ENCODE data around the gene APRT.
"Not testable (repeated sequence)": the region's sequence is repeated elsewhere in the genome, so short reads cannot be mapped to it uniquely, and the experiment has no call there.

The APRT gene

GRCh38 chr16:88784856-88785105, 26.9 kb downstream of the APRT start:
- DNase-seq = no peak

DNA sequence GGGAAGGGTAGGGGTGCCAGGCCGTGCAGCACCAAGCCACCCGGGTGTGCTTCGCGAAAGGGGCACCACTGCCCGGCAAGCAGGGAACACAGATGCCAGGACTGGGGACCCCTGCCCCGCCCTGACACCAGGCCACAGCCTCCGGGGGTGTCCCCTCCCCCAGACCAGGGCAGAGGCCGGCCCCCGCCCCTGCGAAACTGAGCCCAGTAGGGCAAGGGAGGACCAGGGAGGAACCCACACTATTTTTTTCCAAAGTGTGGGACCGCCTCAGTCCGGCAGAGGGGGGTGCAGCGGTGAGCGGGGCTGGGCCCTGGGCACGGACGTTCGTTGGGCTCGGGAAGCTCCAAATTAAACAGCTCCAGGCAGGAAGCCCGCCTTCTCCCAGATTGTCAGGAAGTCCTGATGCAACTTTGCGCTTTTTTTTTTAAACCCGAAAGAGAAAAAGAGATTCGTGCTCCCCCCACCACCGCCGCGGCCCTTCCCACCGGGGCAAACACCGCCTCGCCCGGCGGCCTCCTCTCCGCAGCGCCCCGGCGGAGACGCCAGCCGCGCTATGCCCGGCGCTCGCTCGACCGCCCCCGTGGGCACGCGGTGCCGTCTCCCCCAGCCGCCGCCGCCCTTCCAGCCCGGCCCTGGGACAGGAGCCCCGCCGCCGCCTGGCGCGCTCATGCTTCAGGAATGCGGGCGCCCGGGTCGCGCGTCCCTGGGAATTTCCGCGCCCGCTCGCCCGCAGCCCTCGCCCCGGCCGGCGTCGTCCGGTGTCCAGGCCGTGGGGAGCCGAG, 27.5 kb downstream of the APRT start:
- peak; percentile 55 for DNase-seq

GRCh38 chr16:88783391-88784073, 28.2 kb downstream of the APRT start:
- no peak for DNase-seq

GRCh38 chr16:88782454-88783390, 29.0 kb downstream of the APRT start:
- peak; percentile 63 for DNase-seq

- DNase-seq = no peak
These were observed 30.3 kb downstream of the APRT start for GRCh38 chr16:88781140-88782077.

- DNase-seq = no peak
These were observed 31.3 kb downstream of the APRT start for GRCh38 chr16:88780142-88781062.

DNA sequence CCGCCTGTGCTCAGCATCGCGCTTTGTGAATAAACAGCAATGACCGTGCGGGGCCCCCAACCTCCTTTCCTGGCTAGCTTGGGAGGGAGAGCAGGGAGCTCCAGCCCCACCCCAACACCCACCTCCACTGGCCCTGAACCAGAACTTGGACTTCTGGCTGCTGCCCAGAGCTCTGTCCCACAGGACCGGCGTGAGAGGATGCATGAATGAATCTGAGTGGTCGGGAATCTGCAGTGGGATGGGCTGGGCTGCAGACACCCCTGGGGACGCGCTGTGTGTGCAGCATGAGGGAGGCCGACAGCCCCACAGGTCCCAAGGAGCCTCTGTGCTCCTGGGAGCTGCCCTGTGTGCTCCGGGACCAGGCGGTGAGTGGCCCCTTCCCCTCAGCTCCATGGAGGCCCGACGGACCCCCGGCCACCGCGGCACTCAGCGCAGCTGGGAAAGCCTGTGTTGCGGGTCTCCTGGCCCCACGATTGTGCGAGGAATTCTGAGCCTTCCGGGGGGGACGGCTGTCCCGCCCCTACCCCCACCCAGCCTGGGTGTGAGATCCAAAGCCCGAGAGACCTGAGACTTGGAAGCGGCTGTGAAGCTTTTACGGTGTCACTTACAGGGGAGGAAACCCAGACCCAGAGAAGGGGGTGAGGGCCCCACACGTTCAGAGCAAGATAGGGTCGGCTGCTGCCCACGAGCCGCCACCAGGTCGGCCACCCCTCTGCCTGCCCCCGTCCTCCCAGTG, 32.2 kb downstream of the APRT start:
- DNase-seq = no peak

DNA sequence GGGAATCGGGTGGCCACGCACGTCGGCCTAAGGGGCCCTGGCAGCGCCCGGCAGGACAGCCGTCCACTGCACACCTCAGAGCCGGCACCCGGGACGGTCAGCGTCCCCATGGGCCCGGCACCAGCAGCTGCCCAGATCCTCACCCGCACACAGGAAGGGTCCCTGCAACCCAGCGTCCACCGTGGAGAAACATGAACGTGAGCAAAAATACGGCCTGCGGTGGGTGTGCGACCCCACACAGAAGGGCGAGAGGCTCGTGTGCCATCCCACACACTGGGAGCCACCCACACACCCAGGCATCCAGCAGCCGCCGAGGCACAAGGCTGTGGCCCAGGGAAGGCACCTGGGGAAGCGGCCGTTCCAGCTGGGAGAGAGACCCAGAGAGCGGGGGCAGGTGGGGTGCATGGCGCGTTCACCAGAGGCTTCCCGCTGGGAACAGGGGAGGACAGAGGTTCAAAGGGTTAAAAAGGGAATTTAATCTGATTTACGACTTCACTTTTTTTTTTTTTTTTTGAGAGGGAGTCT, 33.1 kb downstream of the APRT start:
- no peak for DNase-seq

GRCh38 chr16:88778271-88778525, 33.5 kb downstream of the APRT start:
- DNase-seq = no peak

- DNase-seq = no peak
These were observed 34.1 kb downstream of the APRT start for GRCh38 chr16:88777471-88778270.

GRCh38 chr16:88775825-88776224, 35.9 kb downstream of the APRT start:
- no peak for DNase-seq

- no peak for DNase-seq
These were observed 37.0 kb downstream of the APRT start for GRCh38 chr16:88774544-88775393.

DNA sequence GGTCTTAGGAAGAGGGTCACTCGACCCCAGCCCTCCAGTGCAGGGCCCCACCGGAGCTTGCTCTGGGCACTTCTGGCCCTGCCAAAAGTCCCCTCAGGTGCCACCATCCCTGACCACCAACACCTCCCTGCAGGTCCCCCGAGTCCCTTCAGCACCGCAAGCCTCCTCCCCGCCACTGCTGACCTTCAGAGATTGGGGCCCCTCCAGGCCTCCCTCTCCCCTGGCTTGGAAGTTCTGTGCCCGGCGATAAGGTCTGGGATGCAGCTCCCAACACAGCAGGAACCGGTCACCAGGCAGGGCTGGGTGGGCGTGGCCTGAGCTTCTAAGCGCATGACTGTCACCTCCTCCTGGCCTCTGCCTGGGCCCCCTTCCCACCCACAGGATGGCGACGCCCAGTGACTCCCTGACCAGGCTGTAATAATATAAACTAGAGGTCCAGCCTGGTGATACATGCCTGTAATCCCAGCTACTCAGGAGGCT, 37.9 kb downstream of the APRT start:
- no peak for DNase-seq

DNA sequence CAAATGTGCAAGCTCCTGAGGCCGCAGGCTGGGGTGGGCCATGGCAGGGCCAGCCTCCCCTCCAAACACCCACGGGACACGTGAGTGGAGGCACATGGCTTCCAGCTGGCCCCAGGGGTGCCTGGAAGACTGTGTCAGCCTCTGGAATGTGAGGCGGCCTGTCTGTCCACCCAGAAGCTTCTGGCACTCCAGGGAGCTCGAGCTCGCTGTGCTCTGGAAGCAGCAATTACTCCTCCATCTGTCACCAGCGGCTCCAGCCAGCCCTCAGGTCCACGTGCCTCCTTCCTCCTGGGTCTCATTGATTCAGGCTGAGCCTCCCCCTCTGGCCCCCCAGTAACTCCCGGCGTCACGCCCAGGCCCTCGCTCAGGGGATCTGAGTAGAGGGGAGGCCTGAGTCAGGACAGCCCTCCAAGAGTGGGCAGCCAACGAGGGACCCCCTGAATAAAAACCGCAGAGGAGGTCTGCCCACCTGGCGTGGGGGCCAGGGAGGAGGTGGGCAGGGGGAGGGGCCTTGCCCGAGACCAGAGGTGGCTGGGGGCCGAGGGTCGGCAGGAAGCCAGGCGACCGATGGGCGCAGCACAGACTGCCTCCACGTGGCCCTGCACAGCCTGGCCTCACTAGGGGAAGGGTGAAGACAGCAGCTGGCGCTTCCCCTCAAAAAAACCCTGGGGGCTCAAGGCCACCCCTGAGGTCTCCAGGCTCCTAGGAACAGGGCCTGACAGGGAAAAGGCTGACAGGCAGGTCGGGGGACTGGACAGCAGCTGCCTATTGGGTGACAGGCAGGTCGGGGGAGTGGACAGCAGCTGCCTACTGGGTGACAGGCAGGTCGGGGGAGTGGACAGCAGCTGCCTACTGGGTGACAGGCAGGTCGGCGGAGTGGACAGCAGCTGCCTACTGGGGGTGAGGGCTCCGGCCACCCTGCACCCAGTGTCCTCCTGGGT, 38.6 kb downstream of the APRT start:
- DNase-seq = peak; percentile 77

DNA sequence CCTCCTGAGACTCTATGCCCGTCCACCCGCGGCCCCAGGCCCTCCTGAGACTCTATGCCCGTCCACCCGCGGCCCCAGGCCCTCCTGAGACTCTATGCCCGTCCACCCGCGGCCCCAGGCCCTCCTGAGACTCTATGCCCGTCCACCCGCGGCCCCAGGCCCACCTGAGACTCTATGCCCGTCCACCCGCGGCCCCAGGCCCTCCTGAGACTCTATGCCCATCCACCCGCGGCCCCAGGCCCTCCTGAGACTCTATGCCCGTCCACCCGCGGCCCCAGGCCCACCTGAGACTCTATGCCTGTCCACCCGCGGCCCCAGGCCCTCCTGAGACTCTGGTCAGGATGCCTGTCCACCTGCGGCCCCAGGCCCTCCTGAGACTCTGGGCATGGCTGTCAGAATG, 39.9 kb downstream of the APRT start:
- not testable (repeated sequence) for DNase-seq

- DNase-seq = no peak
These were observed 40.4 kb downstream of the APRT start for GRCh38 chr16:88771294-88771772.

All from amniotic stem cell (primary cell).